Fibroblast of lung (primary cell): Measurements from ENCODE around the gene SHROOM3. TPM values are rescaled to one million over a fixed set of nuclear protein-coding genes. Genes with fewer than 3 reads are reported as not detected.
A peak's percentile ranks its signal among the peaks of the same experiment; 100 is the strongest.

Experiments used
- DNase-seq, 2 donors: peaks; one replicate each; pipeline versions ENCODE4 v3.0.0 to v3.0.0-alpha.2; 2010; ENCODE audit warnings: low read depth in 2 of 2
- H2AFZ ChIP-seq: 2 replicates; pipeline ENCODE4 v1.5.1; 2012; ENCODE audit warnings: low read length, control low read depth, inconsistent platforms
- H3K27ac ChIP-seq: 2 replicates; pipeline ENCODE4 v1.5.1; 2011; ENCODE audit warnings: low read length, control low read depth; ENCODE audit not compliant: insufficient read depth
- H3K27me3 ChIP-seq: 2 replicates; pipeline ENCODE4 v1.5.1; 2011; ENCODE audit warnings: mild to moderate bottlenecking, low read length; ENCODE audit not compliant: control insufficient read depth, insufficient read depth
- H3K36me3 ChIP-seq: 2 replicates; pipeline ENCODE4 v1.5.1; 2011; ENCODE audit warnings: low read length; ENCODE audit not compliant: control insufficient read depth, insufficient read depth
- H3K4me1 ChIP-seq: 2 replicates; pipeline ENCODE4 v1.5.1; 2011; ENCODE audit warnings: low read length; ENCODE audit not compliant: control insufficient read depth, insufficient read depth; ENCODE audit errors: extremely low read depth
- H3K4me2 ChIP-seq: 2 replicates; pipeline ENCODE4 v1.5.1; 2011; ENCODE audit warnings: low read length, control low read depth; ENCODE audit not compliant: insufficient read depth; ENCODE audit errors: extremely low read depth
- H3K4me3 ChIP-seq, 4 experiments: fragments of 200-600 bp in 1 of 4; sonication (generic) in 1 of 4; replicated peaks in 1 of 4; 2 replicates each; pipeline ENCODE4 v1.5.1; 2011 to 2016; ENCODE audit warnings: low read length in 4 of 4, low read depth in 3 of 4, mild to moderate bottlenecking in 3 of 4, control low read depth in 2 of 4, inconsistent platforms in 1 of 4, mixed read lengths in 1 of 4; ENCODE audit not compliant: insufficient read depth in 1 of 4; ENCODE audit errors: control extremely low read depth in 1 of 4
- H3K79me2 ChIP-seq: 2 replicates; pipeline ENCODE4 v1.5.1; 2012; ENCODE audit warnings: mild to moderate bottlenecking, low read length, inconsistent platforms; ENCODE audit not compliant: control insufficient read depth, insufficient read depth
- H3K9ac ChIP-seq: 2 replicates; pipeline ENCODE4 v1.5.1; 2011; ENCODE audit warnings: mild to moderate bottlenecking, low read length, control low read depth; ENCODE audit not compliant: insufficient read depth
- H3K9me3 ChIP-seq: 2 replicates; pipeline ENCODE4 v1.5.1; 2012; ENCODE audit warnings: low read depth, low read length; ENCODE audit not compliant: control insufficient read depth, insufficient read depth
- H4K20me1 ChIP-seq: 2 replicates; pipeline ENCODE4 v1.5.1; 2011; ENCODE audit warnings: low read length; ENCODE audit not compliant: control insufficient read depth, insufficient read depth; ENCODE audit errors: extremely low read depth
- EZH2 ChIP-seq: IDR thresholded peaks from 2 replicates; pipeline ENCODE4 v1.5.1; 2012; ENCODE audit warnings: low read length, control low read depth, mild to moderate bottlenecking; ENCODE audit errors: missing control alignments
- polyA plus RNA-seq, 2 donors: library from polyadenylated mRNA; depleted of rRNA in 1 of 2; stranded (reverse) in 1 of 2; unstranded in 1 of 2; fragments of >200 nt; gene quantifications; 2 replicates each; pipeline ENCODE4 v1.2.1, GENCODE V29; 2011 to 2012; ENCODE audit warnings: missing spikeins in 1 of 2
- total RNA-seq: library from RNA; depleted of rRNA; stranded (reverse); fragments of >200 nt; gene quantifications from 2 replicates; pipeline ENCODE4 v1.2.1, GENCODE V29; 2014
- TF ChIP-seq, protein P1 (sequence below), 2 donors: IDR thresholded peaks in 1 of 2; conservative IDR thresholded peaks in 1 of 2; 1 replicate in 1 of 2; 2 replicates in 1 of 2; pipeline ENCODE4 v1.5.1; 2011 to 2012; ENCODE audit warnings: low read length in 2 of 2, control low read depth in 1 of 2, inconsistent platforms in 1 of 2, low read depth in 1 of 2, mild to moderate bottlenecking in 1 of 2

SHROOM3 gene
- total and polyA plus RNA-seq, 2 donors (not counting 1 experiment from before 2014, with no cell fraction given) = 9.9 to 23.9 TPM

DNA sequence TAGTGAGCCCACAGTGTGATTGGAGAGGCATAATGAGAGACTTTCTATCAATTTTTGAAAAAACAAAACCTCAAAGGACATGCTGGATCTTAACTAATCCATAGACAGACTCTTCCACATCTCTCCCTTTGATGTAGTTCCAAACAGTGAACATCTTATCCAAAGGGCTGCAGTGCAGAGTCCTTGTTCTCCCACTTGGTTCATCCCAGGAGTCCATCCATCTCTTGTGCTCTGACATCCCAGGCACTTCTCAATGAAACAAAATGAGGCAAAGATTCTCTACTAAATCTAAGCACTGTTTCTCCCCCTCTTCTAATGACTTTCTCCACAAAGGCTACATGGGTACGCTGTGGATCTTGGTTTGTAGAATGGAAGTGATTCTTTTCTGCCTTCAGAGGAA is 8.3 kb downstream of the SHROOM3 start:
- DNase-seq = no peak
- no peak overlapping the region for H3K4me2 ChIP-seq
- no peak overlapping the region for H3K4me3 ChIP-seq
- H3K36me3 ChIP-seq = no peaks in the 10 kb centered on the region
- TF ChIP-seq, protein P1, sequence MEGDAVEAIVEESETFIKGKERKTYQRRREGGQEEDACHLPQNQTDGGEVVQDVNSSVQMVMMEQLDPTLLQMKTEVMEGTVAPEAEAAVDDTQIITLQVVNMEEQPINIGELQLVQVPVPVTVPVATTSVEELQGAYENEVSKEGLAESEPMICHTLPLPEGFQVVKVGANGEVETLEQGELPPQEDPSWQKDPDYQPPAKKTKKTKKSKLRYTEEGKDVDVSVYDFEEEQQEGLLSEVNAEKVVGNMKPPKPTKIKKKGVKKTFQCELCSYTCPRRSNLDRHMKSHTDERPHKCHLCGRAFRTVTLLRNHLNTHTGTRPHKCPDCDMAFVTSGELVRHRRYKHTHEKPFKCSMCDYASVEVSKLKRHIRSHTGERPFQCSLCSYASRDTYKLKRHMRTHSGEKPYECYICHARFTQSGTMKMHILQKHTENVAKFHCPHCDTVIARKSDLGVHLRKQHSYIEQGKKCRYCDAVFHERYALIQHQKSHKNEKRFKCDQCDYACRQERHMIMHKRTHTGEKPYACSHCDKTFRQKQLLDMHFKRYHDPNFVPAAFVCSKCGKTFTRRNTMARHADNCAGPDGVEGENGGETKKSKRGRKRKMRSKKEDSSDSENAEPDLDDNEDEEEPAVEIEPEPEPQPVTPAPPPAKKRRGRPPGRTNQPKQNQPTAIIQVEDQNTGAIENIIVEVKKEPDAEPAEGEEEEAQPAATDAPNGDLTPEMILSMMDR (conservative IDR thresholded peaks at IDR 0.05 in 1 of 2, IDR thresholded peaks at IDR 0.05 in 1 of 2; ENCODE audit: low read depth in 1 of 2, low read length in 2 of 2) = no peak
- no peak for TF ChIP-seq EZH2
- no peaks in the 10 kb centered on the region for H3K4me1 ChIP-seq
- H3K79me2 ChIP-seq = no peaks in the 10 kb centered on the region
- no peak overlapping the region for H3K27ac ChIP-seq
- no peaks in the 10 kb centered on the region for H3K9me3 ChIP-seq
- no peak overlapping the region for H3K9ac ChIP-seq
- H4K20me1 ChIP-seq = no peaks in the 10 kb centered on the region
- H3K27me3 ChIP-seq = no peaks in the 10 kb centered on the region
- H2AFZ ChIP-seq = no peak overlapping the region

DNA sequence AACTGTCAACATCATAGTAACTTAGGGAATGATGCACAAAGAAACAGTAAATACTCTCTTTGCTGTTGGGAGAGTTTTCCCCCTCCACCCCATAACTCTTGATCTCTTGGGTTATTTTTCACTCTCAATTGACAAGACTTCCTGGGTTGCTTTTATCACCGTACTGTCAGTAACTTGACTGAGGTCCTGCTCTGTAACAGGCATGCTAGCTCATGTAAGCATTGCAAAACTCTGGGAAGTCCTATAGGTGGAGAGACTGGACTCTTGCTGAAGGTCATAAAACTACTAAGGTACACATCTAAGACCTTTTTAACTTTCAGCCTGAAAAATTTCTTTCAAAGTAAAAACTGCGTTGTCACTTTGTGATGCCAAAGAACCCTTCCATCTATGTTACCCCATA is 10.9 kb downstream of the SHROOM3 start:
- Histone ChIP-seq H3K4me1 (no peaks in the 10 kb centered on the region), H3K9me3 (no peaks in the 10 kb centered on the region), H3K9ac (no peak overlapping the region), H4K20me1 (no peaks in the 10 kb centered on the region), H3K27ac (no peak overlapping the region), H3K4me2 (no peak overlapping the region), H3K36me3 (no peaks in the 10 kb centered on the region), H3K4me3 (no peak overlapping the region), H2AFZ (no peak overlapping the region), H3K79me2 (no peaks in the 10 kb centered on the region), H3K27me3 (no peaks in the 10 kb centered on the region)
- TF ChIP-seq, protein P1 (conservative IDR thresholded peaks at IDR 0.05 in 1 of 2, IDR thresholded peaks at IDR 0.05 in 1 of 2; ENCODE audit: low read depth in 1 of 2, low read length in 2 of 2) = no peak
- no peak for TF ChIP-seq EZH2
- no peak for DNase-seq

DNA sequence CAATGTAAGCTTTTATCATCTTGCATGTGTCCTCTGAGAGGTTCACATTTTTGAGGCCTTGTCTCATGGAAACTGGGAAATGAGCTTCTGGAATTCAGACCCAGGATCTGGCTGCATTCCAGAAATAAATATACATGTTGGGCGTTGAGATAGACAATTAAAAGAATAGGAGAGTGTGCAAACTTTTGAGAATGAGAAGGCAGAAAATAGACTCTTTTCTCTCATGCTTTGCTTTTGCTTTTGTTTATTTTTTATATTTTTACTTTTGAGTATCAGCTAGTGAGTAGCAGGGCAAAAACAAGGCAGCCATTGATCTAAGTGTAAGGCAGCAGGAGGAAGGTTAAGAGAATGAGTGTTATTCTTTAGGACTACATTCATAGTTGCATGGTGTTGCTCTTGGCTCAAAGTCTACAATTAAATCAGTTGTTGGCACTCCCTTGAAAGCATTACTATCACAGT is 12.4 kb downstream of the SHROOM3 start:
- peak; percentile 13 to 90 for DNase-seq

More for the DNA sequence above, 12.4 kb downstream of the SHROOM3 start:
- TF ChIP-seq, protein P1 (conservative IDR thresholded peaks at IDR 0.05 in 1 of 2, IDR thresholded peaks at IDR 0.05 in 1 of 2; ENCODE audit: low read depth in 1 of 2, low read length in 2 of 2) = no peak
- no peak for TF ChIP-seq EZH2
- H3K4me3 ChIP-seq = no peak overlapping the region
- H3K9me3 ChIP-seq = no peaks in the 10 kb centered on the region
- H3K27ac ChIP-seq = no peak overlapping the region
- no peak overlapping the region for H3K4me2 ChIP-seq
- H4K20me1 ChIP-seq = no peaks in the 10 kb centered on the region
- H3K9ac ChIP-seq = no peak overlapping the region
- no peaks in the 10 kb centered on the region for H3K79me2 ChIP-seq
- H2AFZ ChIP-seq = no peak overlapping the region
- no peaks in the 10 kb centered on the region for H3K27me3 ChIP-seq
- H3K4me1 ChIP-seq = no peaks in the 10 kb centered on the region
- H3K36me3 ChIP-seq = no peaks in the 10 kb centered on the region
